Fibroblast of lung (primary cell): Measurements from ENCODE around the gene DNMT3A. TPM values are rescaled to one million over a fixed set of nuclear protein-coding genes. Genes with fewer than 3 reads are reported as not detected.

Experiments used
- DNase-seq, 2 donors: peaks; one replicate each; pipeline versions ENCODE4 v3.0.0 to v3.0.0-alpha.2; 2010; ENCODE audit warnings: low read depth in 2 of 2
- H2AFZ ChIP-seq: 2 replicates; pipeline ENCODE4 v1.5.1; 2012; ENCODE audit warnings: low read length, control low read depth, inconsistent platforms
- H3K27ac ChIP-seq: 2 replicates; pipeline ENCODE4 v1.5.1; 2011; ENCODE audit warnings: low read length, control low read depth; ENCODE audit not compliant: insufficient read depth
- H3K27me3 ChIP-seq: 2 replicates; pipeline ENCODE4 v1.5.1; 2011; ENCODE audit warnings: mild to moderate bottlenecking, low read length; ENCODE audit not compliant: control insufficient read depth, insufficient read depth
- H3K36me3 ChIP-seq: 2 replicates; pipeline ENCODE4 v1.5.1; 2011; ENCODE audit warnings: low read length; ENCODE audit not compliant: control insufficient read depth, insufficient read depth
- H3K4me1 ChIP-seq: 2 replicates; pipeline ENCODE4 v1.5.1; 2011; ENCODE audit warnings: low read length; ENCODE audit not compliant: control insufficient read depth, insufficient read depth; ENCODE audit errors: extremely low read depth
- H3K4me2 ChIP-seq: 2 replicates; pipeline ENCODE4 v1.5.1; 2011; ENCODE audit warnings: low read length, control low read depth; ENCODE audit not compliant: insufficient read depth; ENCODE audit errors: extremely low read depth
- H3K4me3 ChIP-seq, 4 experiments: fragments of 200-600 bp in 1 of 4; sonication (generic) in 1 of 4; replicated peaks in 1 of 4; 2 replicates each; pipeline ENCODE4 v1.5.1; 2011 to 2016; ENCODE audit warnings: low read length in 4 of 4, low read depth in 3 of 4, mild to moderate bottlenecking in 3 of 4, control low read depth in 2 of 4, inconsistent platforms in 1 of 4, mixed read lengths in 1 of 4; ENCODE audit not compliant: insufficient read depth in 1 of 4; ENCODE audit errors: control extremely low read depth in 1 of 4
- H3K79me2 ChIP-seq: 2 replicates; pipeline ENCODE4 v1.5.1; 2012; ENCODE audit warnings: mild to moderate bottlenecking, low read length, inconsistent platforms; ENCODE audit not compliant: control insufficient read depth, insufficient read depth
- H3K9ac ChIP-seq: 2 replicates; pipeline ENCODE4 v1.5.1; 2011; ENCODE audit warnings: mild to moderate bottlenecking, low read length, control low read depth; ENCODE audit not compliant: insufficient read depth
- H3K9me3 ChIP-seq: 2 replicates; pipeline ENCODE4 v1.5.1; 2012; ENCODE audit warnings: low read depth, low read length; ENCODE audit not compliant: control insufficient read depth, insufficient read depth
- H4K20me1 ChIP-seq: 2 replicates; pipeline ENCODE4 v1.5.1; 2011; ENCODE audit warnings: low read length; ENCODE audit not compliant: control insufficient read depth, insufficient read depth; ENCODE audit errors: extremely low read depth
- CTCF ChIP-seq, 2 donors: IDR thresholded peaks in 1 of 2; conservative IDR thresholded peaks in 1 of 2; 1 replicate in 1 of 2; 2 replicates in 1 of 2; pipeline ENCODE4 v1.5.1; 2011 to 2012; ENCODE audit warnings: low read length in 2 of 2, control low read depth in 1 of 2, inconsistent platforms in 1 of 2, low read depth in 1 of 2, mild to moderate bottlenecking in 1 of 2
- EZH2 ChIP-seq: IDR thresholded peaks from 2 replicates; pipeline ENCODE4 v1.5.1; 2012; ENCODE audit warnings: low read length, control low read depth, mild to moderate bottlenecking; ENCODE audit errors: missing control alignments
- polyA plus RNA-seq, 2 donors: library from polyadenylated mRNA; depleted of rRNA in 1 of 2; stranded (reverse) in 1 of 2; unstranded in 1 of 2; fragments of >200 nt; gene quantifications; 2 replicates each; pipeline ENCODE4 v1.2.1, GENCODE V29; 2011 to 2012; ENCODE audit warnings: missing spikeins in 1 of 2
- total RNA-seq: library from RNA; depleted of rRNA; stranded (reverse); fragments of >200 nt; gene quantifications from 2 replicates; pipeline ENCODE4 v1.2.1, GENCODE V29; 2014

The DNMT3A gene
- total and polyA plus RNA-seq, 2 donors (not counting 1 experiment from before 2014, with no cell fraction given): 3.6 to 19.7 TPM

- TF ChIP-seq CTCF (conservative IDR thresholded peaks at IDR 0.05 in 1 of 2, IDR thresholded peaks at IDR 0.05 in 1 of 2; ENCODE audit: low read depth in 1 of 2, low read length in 2 of 2): no peak
- H3K4me3 ChIP-seq: no peak overlapping the region
- no peaks in the 10 kb centered on the region for H3K79me2 ChIP-seq
- no peaks in the 10 kb centered on the region for H3K27me3 ChIP-seq
- peaks cover 5% of the 10 kb centered on the region for H3K4me1 ChIP-seq
- no peak overlapping the region for H3K27ac ChIP-seq
- H3K9me3 ChIP-seq: no peaks in the 10 kb centered on the region
- H3K9ac ChIP-seq: no peak overlapping the region
- no peak overlapping the region for H3K4me2 ChIP-seq
- peaks cover 2% of the 10 kb centered on the region for H4K20me1 ChIP-seq
- no peaks in the 10 kb centered on the region for H3K36me3 ChIP-seq
- DNase-seq: peak in 1 of 2 donors; percentile 49
- H2AFZ ChIP-seq: no peak overlapping the region
Measured at GRCh38 chr2:25323042-25323514, 18.6 kb downstream of the DNMT3A start.

- no peak overlapping the region for H3K9ac ChIP-seq
- H3K4me3 ChIP-seq: no peak overlapping the region
- H2AFZ ChIP-seq: no peak overlapping the region
- H3K4me1 ChIP-seq: peaks cover 5% of the 10 kb centered on the region
- no peak for TF ChIP-seq CTCF (conservative IDR thresholded peaks at IDR 0.05 in 1 of 2, IDR thresholded peaks at IDR 0.05 in 1 of 2; ENCODE audit: low read depth in 1 of 2, low read length in 2 of 2)
- no peak for TF ChIP-seq EZH2
- DNase-seq: no peak
- peaks cover 2% of the 10 kb centered on the region for H4K20me1 ChIP-seq
- H3K4me2 ChIP-seq: no peak overlapping the region
- H3K27ac ChIP-seq: no peak overlapping the region
- H3K27me3 ChIP-seq: no peaks in the 10 kb centered on the region
- H3K36me3 ChIP-seq: no peaks in the 10 kb centered on the region
- no peaks in the 10 kb centered on the region for H3K79me2 ChIP-seq
- H3K9me3 ChIP-seq: no peaks in the 10 kb centered on the region
Measured at GRCh38 chr2:25322312-25322711, 19.4 kb downstream of the DNMT3A start.

- Histone ChIP-seq H3K27me3 (no peaks in the 10 kb centered on the region), H3K36me3 (no peaks in the 10 kb centered on the region), H3K4me3 (no peak overlapping the region), H2AFZ (no peak overlapping the region), H4K20me1 (peaks cover 2% of the 10 kb centered on the region), H3K4me1 (peaks cover 3% of the 10 kb centered on the region), H3K79me2 (no peaks in the 10 kb centered on the region), H3K9ac (no peak overlapping the region), H3K9me3 (no peaks in the 10 kb centered on the region), H3K4me2 (no peak overlapping the region), H3K27ac (no peak overlapping the region)
- DNase-seq: no peak
- TF ChIP-seq CTCF (conservative IDR thresholded peaks at IDR 0.05 in 1 of 2, IDR thresholded peaks at IDR 0.05 in 1 of 2; ENCODE audit: low read depth in 1 of 2, low read length in 2 of 2) (no peak), EZH2 (no peak)
Measured at GRCh38 chr2:25320077-25320476, 21.6 kb downstream of the DNMT3A start.
